NCI-H2227 treated with DMSO at 0.1 percent for 48 hours (cell line): ENCODE results near the gene KCNN3.

ENCODE experiments used
- DNase-seq: peaks from one replicate; lab custom pipeline; 2025; lab: John Stamatoyannopoulos, UW

KCNN3 gene

DNA sequence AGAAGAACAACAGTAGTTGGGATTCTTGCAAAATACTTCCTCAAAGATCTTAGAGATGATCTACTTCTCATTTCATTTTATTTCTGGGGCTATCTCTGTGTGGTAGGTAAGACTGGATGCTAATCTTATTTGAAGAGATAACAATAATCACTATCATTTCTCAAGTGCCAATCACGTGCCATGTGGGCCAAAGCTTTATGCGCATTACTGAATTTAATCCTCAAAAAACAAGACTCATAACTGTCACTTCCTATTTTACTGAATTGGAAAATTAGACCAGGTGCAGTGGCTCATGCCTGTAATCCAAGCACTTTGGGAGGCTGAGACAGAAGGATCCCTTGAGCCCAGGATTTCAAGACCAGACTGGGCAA, 121.7 kb downstream of the KCNN3 start:
- DNase-seq: no peak

DNA sequence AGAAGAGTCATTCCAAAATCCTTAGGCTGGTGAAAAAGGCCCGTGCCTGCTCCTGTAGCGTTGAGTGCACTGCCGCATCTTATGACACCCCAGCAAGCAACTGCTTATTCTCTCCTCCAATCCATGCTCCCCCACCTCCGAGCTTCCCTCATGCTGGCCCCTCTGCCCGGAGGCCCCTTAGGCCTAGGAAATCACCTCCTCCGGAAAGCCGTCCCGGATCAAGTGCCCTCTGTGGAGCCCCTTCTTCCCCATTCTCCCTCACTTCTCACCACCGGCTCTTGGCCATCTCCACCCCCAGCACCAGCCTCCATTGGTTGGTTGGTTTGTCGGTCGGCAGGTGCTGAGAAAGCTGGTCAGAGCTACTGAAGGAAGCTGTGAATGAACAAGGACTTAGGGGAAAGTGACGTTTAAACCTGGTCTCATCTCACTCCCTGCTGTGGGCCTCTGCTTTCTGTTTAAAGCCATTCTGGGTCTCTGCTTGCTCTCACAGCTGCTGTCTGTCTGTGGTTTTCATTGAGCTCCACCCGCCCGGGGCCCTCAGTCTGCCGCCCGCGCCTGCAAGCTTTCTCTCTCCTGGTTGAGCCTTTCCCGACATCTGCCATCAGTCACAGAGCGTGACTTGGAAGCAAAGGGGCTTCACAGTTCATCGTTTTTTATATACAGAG, 122.2 kb downstream of the KCNN3 start:
- DNase-seq: peak; percentile 22

DNA sequence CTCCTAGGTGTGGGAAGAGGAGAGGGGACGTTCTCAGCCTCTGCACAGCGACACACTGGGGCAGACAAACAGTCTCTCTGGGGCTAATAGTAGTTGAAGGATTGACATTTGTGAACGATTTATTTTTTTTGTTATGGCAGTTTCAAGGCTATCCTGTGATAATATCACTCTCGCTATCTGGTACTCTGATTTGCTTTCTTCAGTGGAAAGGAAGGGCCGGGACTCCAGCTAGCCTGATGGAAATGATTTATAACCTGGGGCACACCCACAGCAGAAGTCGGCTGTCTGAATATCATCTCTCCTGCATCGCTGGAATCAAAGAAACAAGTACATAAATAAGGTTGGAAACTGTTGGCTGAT, 122.7 kb downstream of the KCNN3 start:
- peak; percentile 54 for DNase-seq

DNA sequence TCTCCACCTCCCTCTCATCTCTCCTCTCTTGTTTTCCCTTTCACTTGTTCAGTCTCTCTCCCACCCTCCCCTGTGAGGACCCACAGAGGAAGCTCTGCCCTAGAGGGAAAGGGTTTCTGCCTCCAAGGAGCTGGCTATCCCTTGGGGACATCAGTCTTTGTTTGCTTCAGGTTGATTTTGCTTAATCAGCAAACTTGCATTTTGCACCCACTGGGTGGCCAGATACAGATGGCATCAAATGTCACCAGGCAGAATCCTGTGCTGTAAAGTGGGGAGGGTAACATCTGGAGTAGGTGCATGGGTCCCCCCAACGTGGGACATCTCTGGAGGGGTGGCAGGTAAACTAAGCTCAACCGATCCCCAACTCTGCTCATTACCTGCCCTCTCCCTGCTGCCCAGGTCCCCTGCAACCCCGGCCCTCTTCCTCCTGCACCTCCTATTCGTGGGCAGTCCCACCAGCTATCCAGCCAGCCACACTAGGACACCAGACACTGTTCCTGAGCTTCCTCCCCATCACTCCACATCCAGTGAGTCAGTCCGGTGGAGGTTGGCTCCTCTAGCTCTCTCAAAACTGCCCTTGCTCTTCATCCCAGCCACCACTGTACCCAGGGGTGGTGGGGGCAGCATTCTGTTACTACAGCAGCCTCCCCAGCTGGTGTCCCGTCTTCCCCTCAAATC, 123.3 kb downstream of the KCNN3 start:
- DNase-seq: no peak

DNA sequence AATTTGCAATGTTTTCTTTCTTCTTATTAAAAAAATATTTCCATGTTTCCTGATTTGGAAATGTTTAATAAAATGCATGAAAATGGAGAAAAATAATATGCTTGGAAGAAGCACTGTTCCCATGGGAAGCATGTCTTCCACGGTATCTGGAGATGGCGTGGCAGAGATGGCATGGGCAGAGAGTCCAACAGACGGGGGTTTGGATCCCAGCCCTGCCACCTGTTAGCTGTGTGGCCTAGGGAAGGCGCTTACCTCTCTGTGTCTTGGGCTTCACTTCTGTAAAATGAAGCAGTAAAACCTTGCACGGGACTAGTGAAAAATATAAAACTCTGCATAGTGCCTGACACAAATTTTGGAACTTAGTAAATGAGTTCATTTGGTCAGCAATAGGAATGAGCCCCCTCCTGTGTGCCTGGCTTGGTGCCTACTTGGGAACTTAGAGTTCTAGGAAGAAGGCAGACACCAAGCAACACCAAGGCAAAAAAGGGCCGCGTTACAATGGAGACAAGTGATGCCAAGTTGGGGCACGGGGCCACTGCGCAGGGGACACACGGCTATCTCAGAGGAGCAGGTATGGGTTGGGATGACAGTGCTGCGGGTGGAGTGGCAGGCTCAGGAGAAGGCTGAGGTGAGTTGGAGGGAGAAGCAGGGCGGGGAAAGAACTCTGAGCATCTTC, 124.2 kb downstream of the KCNN3 start:
- no peak for DNase-seq

DNA sequence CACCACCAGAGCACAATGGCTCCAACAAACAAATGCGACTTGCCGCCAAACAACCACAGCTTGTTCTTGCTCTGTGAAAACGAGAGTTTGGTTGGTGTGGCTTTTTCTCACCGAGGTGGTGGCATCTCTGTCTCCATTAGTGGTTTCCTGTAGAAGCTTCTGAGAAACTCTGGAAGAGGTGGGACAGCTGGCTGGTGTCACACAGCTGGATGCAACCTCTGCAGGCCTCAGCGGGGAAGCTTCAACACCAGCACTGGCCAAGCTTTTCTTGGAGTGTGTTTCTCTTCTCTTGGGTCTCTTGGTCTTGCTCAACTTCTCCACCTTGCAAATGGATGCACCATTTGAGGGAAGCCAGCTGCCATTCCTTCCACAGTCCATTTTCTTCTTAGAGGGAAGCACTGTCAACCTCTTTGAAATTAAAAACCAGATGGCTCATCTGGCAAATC, 124.8 kb downstream of the KCNN3 start:
- no peak for DNase-seq

DNA sequence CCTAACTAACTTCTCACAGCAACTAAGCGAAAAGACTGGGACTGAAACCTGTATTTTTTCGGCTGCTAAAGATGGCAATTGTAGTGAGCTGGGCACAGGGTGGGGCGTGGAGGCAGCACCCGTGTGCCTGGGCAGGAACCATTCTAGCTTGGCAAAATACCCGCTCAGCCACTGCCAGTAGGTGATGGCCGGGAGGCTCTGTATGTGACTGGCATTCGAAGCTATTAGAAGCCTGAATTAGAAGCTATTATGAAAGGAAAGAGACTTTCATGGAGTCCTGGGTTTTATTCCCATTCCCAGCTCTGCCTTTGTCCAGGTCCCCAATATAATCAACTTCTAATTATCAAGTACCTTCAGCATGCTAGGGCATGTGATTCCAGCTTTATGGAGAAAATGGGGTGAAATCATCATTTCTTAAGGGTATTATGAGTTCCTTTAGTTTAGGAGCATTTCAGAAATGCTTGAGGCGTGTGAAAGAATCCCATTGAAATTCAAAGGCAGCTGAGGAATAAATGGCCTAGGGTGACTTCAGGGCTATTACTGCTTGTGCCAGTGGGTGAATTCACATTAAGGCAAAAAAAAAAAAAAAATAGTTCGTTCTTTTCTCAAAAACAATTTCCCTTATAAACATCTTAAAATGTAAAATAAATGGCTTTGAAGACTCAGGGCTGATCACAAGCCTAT, 125.6 kb downstream of the KCNN3 start:
- no peak for DNase-seq

DNA sequence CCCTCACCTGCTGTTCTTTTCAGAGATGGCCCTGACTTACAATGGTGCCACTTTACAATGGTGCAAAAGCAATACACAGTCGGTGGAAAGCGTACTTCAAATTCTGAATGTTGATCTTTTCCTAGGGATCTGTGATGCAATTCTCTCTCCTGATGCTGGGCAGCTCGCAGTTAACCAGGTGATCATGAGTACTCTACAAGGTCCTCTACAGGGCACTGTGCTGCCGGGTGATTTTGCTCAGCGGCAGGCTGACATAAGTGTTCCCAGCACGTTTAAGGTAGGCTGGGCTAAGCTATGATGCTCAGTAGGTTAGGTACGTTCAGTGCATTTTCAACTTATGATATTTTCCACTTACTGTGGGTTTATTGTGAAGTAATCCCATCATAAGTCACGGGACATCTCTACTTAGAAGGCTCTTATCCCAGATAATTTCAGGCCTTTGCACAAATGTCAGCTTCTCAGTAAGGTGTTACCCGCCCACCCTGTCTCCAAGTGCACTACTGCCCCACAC, 126.5 kb downstream of the KCNN3 start:
- DNase-seq: peak; percentile 89

DNA sequence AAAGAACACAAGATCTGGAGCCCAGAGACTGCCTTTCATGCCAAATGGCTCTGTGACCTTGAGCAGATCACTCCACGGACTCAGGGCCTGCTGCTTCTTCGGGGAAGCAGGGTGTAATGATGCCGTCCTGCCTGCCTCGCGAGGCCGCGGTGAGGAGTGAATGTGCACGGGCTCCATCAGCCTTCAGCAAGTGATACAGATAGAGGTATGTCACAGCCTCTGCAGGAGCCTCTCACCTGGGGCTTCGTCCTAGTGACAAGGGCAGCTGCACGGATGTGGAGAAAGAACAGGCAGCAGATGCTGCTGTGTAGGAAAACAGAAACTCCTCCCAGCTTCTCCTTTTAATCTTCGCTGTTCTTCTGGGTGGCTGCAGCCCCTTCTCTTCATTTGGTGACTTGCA, 127.5 kb downstream of the KCNN3 start:
- DNase-seq: no peak

DNA sequence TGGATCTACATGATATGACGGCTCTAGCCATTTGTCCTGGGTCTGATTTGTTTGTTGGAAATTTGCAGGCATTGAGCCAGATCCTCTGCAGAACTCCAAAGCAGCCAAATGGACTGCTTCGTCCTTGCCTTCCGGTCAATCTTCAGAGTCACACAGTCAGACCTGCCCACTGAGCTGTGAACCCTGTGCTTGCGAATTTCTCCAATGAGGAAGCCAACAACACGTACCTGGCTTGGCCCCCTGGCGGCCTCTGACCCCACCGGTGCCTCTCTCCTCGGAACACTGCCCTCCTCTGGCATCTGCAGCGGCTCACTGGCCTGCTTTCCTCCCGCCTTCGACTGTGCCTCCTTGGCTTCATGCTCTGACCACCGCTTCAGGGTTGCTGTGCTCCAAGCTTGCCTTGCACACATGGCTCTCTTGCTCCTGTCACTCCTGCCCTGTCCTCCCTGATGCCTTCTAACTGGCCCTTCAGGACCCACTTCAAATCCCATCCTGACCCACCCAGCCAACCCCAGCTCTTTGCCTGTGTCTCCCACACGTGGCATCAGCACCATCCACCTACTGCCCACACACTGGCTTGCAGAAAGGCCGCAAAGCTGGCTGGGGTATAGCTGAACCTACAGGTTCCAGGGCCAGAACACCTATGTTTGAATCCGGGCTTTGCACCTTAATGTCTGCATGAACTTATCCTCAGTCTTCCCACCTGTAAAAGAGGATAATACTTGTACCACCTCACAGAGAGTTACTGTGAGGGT, 128.2 kb downstream of the KCNN3 start:
- DNase-seq: no peak

DNA sequence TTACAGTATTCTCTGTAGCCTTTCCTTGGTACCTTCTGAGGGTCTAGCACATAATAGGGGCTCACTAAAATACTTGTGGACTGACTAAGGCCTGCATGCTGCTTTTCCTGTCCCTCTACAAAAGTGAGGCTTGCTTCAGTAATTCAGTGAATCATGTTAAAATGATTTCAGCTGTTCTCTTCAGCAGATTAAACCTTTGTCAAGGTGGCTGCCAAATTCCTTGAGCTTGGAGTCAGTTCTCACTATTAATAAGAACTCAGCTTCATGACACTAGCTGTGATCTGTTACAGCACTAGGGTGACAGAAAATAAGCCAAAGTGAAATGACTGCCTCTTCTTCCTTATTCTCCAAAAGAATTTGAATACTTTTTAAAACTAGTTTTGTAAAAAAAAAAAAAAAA, 128.8 kb downstream of the KCNN3 start:
- DNase-seq: no peak

DNA sequence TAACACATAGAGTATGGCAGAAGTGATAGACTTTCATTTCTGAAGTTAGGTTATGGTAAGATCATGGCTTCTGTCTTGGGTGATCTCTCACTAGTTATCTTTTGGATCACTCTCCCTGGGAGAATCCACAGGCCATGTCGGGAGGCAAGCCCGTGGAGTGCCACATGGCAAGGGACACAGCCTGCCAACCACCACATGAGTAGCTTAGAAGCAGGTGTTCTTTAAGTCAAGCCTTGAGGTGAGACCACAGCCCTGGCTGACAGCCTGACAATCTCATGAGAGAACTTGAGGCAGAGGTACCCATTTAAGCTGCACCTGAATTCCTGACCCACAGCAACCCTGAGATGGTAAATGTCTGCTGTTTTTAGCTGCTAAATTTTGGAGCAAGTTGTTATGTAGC, 130.4 kb downstream of the KCNN3 start:
- no peak for DNase-seq

DNA sequence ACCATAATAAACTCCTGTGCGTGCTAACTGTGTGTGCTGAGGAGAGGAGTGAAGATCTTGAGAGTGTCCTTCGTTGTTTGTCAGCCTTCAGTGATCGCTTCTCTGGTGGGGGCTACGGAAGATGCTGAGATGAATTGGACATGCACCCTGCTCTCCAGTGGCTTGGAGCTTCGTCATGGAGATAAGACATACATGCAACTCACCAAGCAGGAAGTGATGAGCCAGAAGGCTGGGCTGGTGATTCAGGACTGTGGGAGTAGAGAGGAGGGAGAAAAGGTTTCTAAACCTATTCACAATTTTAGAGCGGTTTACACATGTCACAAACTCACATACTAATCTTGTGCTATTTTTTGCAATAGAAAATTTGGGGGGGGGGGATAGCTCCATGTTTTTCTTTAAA, 133.2 kb downstream of the KCNN3 start:
- DNase-seq: peak; percentile 44

DNA sequence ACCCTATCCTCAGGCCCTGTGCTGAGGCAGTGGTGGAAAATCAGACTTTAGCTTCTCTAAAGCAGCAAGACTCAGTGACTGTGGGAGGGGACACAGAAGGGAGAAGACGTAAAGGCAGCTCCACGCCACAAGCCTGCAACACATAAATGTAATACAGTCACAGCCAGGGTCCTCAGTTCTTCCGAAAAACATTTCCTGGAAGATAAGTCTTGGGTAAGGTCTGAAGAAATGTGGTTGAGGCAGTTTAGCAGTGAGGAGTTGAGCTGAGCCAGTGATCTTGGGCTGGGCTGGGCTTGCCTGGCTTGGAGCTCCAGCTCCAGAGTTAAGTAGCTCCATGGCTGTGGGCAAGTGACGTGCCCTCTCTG, 134.3 kb downstream of the KCNN3 start:
- DNase-seq: no peak

DNA sequence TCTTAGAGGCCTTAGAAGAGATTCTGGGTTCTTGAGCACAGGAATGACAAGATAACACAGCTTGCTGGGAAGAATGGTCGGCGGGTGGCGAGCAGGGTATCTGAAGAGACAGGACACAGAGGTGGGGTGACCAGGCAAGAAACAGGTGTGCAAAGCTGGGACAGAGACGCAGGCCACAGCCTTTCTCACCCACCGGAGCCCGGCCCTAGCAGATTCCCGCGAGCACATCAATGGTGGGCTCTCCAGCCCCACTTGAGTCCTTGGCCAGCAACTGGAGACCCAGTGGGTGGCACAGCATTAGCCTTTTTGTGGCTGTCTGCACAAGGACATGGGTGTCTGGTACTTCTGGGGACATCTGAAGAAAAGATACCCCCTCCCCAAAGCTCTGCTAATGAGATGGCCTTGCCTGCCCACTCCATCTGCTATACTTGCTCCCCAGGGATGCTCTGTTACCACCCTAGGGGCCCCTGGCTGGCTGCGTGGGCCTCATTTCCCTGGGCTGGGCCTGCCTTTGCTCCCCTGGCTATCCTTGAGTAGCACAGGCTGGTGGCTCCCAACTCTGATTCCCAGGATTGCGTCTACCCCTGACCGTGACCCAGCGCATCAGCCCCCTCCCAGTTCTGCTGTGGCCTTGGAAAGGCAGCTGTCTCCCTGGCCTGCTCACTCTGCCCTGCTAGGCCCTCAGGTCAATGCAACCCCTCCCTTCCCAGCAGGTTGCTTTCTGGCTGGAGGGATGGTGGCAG, 134.8 kb downstream of the KCNN3 start:
- no peak for DNase-seq

DNA sequence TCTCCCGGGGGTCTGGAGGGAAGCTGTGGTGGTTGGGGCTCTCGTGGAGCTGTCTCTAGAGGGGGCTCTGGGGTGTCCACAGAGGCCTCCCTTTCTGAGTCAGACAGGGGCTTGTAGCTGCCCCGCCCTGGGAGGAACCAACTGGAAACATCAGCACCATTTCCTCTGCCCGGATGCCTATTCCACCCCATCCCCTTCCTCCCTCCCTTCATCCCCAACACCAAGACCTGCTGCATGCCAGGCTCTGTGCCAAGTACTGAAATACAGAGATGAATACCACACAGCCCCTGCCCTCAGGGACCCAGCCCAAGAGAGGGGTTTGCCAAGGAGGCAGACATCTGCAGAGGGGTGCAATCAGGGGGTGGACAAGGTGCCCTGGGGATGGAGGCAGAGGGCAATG, 136.5 kb downstream of the KCNN3 start:
- DNase-seq: no peak

DNA sequence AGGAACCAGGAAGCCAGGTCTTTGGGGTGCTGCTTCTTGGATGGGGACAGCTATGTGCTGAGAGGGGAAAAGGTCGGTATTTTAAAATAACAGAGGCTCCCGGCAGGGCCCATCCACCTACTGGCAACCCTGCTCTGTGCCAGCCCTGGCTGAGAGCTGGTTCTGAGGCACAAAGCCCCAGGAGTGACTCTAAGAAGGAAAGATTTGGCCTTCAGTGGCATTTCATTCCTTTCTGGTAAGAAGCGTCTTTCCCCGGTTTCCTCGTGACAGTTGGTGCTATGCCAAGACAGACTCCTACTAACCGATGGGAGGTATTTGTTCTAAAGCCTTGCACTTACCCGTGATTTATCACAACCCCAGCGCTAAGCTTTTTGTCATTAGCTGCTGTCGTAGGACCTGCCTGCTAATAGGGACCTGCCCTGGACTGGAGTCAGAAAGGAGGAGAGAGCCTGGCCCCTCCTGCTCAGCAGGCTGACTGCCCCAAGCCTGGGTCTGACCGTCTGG, 139.0 kb downstream of the KCNN3 start:
- peak; percentile 29 for DNase-seq

DNA sequence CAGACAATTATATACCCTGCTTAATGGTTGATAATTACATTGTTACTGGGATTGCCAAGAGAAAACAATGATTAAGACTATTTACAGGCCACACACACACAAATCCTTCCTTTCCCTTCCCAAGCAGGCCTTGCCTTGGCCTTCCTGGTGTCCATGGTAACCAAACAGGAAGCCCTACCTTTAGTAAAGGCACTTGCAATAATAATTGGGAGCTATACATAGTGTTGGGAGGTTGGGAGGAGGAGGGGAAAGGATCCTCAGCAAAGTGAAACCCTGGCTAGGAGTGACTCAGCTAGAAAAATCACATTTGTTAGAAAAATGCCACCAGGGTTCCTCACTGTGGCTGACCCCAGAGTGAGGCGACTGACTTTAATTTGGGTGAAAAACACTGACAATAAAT, 139.8 kb downstream of the KCNN3 start:
- peak; percentile 91 for DNase-seq

DNA sequence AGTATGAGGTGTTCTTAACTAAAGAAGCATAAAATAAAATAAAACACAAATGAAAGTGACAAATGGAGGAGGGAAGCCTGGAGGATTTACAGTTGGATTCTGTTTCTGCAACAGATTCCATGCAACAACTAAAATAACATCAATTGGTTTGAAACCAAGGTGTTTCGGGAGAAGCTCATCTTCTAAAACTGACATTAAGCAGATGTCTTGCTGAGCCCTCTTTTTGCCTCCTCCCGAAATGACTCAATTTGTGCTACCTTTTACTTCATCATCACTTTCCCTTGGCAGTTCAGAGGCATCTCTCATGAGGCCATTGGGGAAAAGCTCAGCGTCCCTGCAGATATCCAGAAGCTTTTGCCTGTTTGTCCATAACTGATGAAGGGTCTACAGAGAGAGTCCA, 140.5 kb downstream of the KCNN3 start:
- DNase-seq: no peak

DNA sequence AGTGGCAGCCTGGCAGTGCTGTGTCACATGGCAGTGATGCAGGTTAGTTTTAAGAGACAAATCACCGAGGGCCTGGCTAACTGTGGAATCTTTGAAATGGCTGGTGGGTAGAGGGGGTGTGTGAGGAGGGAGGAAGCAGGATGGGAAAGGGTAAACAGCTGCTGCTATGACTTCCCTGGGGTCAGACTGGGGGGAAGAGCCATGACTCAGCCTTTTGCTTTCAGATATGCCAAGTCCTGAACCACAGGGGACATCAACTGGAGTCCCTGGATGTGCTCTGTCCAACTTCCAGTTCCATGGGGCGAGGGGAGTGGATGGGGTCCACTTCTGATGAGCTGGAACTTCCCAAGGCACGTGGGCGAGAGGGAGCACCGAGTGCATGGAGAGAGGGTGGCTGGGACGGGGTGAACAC, 141.0 kb downstream of the KCNN3 start:
- DNase-seq: no peak
